ENCODE data around the gene GPBP1L1.
"Not testable (repeated sequence)": the region's sequence is repeated elsewhere in the genome, so short reads cannot be mapped to it uniquely, and the experiment has no call there.

Gene GPBP1L1

GRCh38 chr1:45620588-45621500, 65.5 kb downstream of the GPBP1L1 start:
- Histone ChIP-seq H3K4me1 (ENCODE audit: control insufficient read depth, insufficient read depth, low read length) (peaks cover 2% of the 10 kb centered on the region), H3K27me3 (ENCODE audit: control insufficient read depth, insufficient read depth, low read length) (no peaks in the 10 kb centered on the region), H3K27ac (ENCODE audit: low read depth, low read length) (no peak overlapping the region), H3K9ac (ENCODE audit: low read length) (no peak overlapping the region), H3K4me3 (ENCODE audit: low read length) (no peak overlapping the region), H3K36me3 (ENCODE audit: control insufficient read depth, insufficient read depth, low read length) (peaks cover 32% of the 10 kb centered on the region)

GRCh38 chr1:45619149-45619921, 67.0 kb downstream of the GPBP1L1 start:
- no peak overlapping the region for H3K9ac ChIP-seq (ENCODE audit: low read length)
- no peak overlapping the region for H3K4me3 ChIP-seq (ENCODE audit: low read length)
- no peak overlapping the region for H3K27ac ChIP-seq (ENCODE audit: low read depth, low read length)
- no peaks in the 10 kb centered on the region for H3K27me3 ChIP-seq (ENCODE audit: control insufficient read depth, insufficient read depth, low read length)
- H3K4me1 ChIP-seq (ENCODE audit: control insufficient read depth, insufficient read depth, low read length): peaks cover 2% of the 10 kb centered on the region
- H3K36me3 ChIP-seq (ENCODE audit: control insufficient read depth, insufficient read depth, low read length): peaks cover 28% of the 10 kb centered on the region

GRCh38 chr1:45617618-45618017, 68.7 kb downstream of the GPBP1L1 start:
- H3K4me3 ChIP-seq (ENCODE audit: low read length): no peak overlapping the region
- H3K4me1 ChIP-seq (ENCODE audit: control insufficient read depth, insufficient read depth, low read length): peaks cover 2% of the 10 kb centered on the region
- no peak overlapping the region for H3K27ac ChIP-seq (ENCODE audit: low read depth, low read length)
- no peaks in the 10 kb centered on the region for H3K27me3 ChIP-seq (ENCODE audit: control insufficient read depth, insufficient read depth, low read length)
- peaks cover 23% of the 10 kb centered on the region for H3K36me3 ChIP-seq (ENCODE audit: control insufficient read depth, insufficient read depth, low read length)
- no peak overlapping the region for H3K9ac ChIP-seq (ENCODE audit: low read length)

- H3K9ac ChIP-seq (ENCODE audit: low read length): no peak overlapping the region
- no peak overlapping the region for H3K27ac ChIP-seq (ENCODE audit: low read depth, low read length)
- H3K4me1 ChIP-seq (ENCODE audit: control insufficient read depth, insufficient read depth, low read length): no peaks in the 10 kb centered on the region
- no peak overlapping the region for H3K4me3 ChIP-seq (ENCODE audit: low read length)
- H3K36me3 ChIP-seq (ENCODE audit: control insufficient read depth, insufficient read depth, low read length): peaks cover 19% of the 10 kb centered on the region
- no peaks in the 10 kb centered on the region for H3K27me3 ChIP-seq (ENCODE audit: control insufficient read depth, insufficient read depth, low read length)
Measured at GRCh38 chr1:45615885-45616284, 70.4 kb downstream of the GPBP1L1 start.

- no peak overlapping the region for H3K27ac ChIP-seq (ENCODE audit: low read depth, low read length)
- H3K36me3 ChIP-seq (ENCODE audit: control insufficient read depth, insufficient read depth, low read length): peaks cover 19% of the 10 kb centered on the region
- H3K9ac ChIP-seq (ENCODE audit: low read length): no peak overlapping the region
- H3K27me3 ChIP-seq (ENCODE audit: control insufficient read depth, insufficient read depth, low read length): no peaks in the 10 kb centered on the region
- no peak overlapping the region for H3K4me3 ChIP-seq (ENCODE audit: low read length)
- H3K4me1 ChIP-seq (ENCODE audit: control insufficient read depth, insufficient read depth, low read length): no peaks in the 10 kb centered on the region
Measured at GRCh38 chr1:45612941-45613579, 73.3 kb downstream of the GPBP1L1 start.

GRCh38 chr1:45610589-45611226, 75.6 kb downstream of the GPBP1L1 start:
- Histone ChIP-seq H3K9ac (ENCODE audit: low read length) (no peak overlapping the region), H3K27me3 (ENCODE audit: control insufficient read depth, insufficient read depth, low read length) (no peaks in the 10 kb centered on the region), H3K36me3 (ENCODE audit: control insufficient read depth, insufficient read depth, low read length) (peaks cover 4% of the 10 kb centered on the region), H3K4me3 (ENCODE audit: low read length) (no peak overlapping the region), H3K27ac (ENCODE audit: low read depth, low read length) (no peak overlapping the region), H3K4me1 (ENCODE audit: control insufficient read depth, insufficient read depth, low read length) (peaks cover 2% of the 10 kb centered on the region)

- Histone ChIP-seq H3K27ac (ENCODE audit: low read depth, low read length) (no peak overlapping the region), H3K4me3 (ENCODE audit: low read length) (no peak overlapping the region), H3K9ac (ENCODE audit: low read length) (no peak overlapping the region), H3K4me1 (ENCODE audit: control insufficient read depth, insufficient read depth, low read length) (peaks cover 2% of the 10 kb centered on the region), H3K27me3 (ENCODE audit: control insufficient read depth, insufficient read depth, low read length) (no peaks in the 10 kb centered on the region), H3K36me3 (ENCODE audit: control insufficient read depth, insufficient read depth, low read length) (peaks cover 4% of the 10 kb centered on the region)
Measured at GRCh38 chr1:45608175-45609156, 77.9 kb downstream of the GPBP1L1 start.

GRCh38 chr1:45607404-45608074, 78.8 kb downstream of the GPBP1L1 start:
- Histone ChIP-seq H3K36me3 (ENCODE audit: control insufficient read depth, insufficient read depth, low read length) (peaks cover 4% of the 10 kb centered on the region), H3K27me3 (ENCODE audit: control insufficient read depth, insufficient read depth, low read length) (no peaks in the 10 kb centered on the region), H3K4me1 (ENCODE audit: control insufficient read depth, insufficient read depth, low read length) (peaks cover 2% of the 10 kb centered on the region), H3K4me3 (ENCODE audit: low read length) (no peak overlapping the region), H3K9ac (ENCODE audit: low read length) (no peak overlapping the region), H3K27ac (ENCODE audit: low read depth, low read length) (no peak overlapping the region)

- Histone ChIP-seq H3K4me1 (ENCODE audit: control insufficient read depth, insufficient read depth, low read length) (peaks cover 2% of the 10 kb centered on the region), H3K27ac (ENCODE audit: low read depth, low read length) (no peak overlapping the region), H3K36me3 (ENCODE audit: control insufficient read depth, insufficient read depth, low read length) (peaks cover 1% of the 10 kb centered on the region), H3K27me3 (ENCODE audit: control insufficient read depth, insufficient read depth, low read length) (no peaks in the 10 kb centered on the region), H3K4me3 (ENCODE audit: low read length) (no peak overlapping the region), H3K9ac (ENCODE audit: low read length) (no peak overlapping the region)
Measured at GRCh38 chr1:45604239-45604638, 82.1 kb downstream of the GPBP1L1 start.

- not testable (repeated sequence) for H3K4me1 ChIP-seq (ENCODE audit: control insufficient read depth, insufficient read depth, low read length); H3K27me3 ChIP-seq (ENCODE audit: control insufficient read depth, insufficient read depth, low read length); H3K4me3 ChIP-seq (ENCODE audit: low read length); H3K9ac ChIP-seq (ENCODE audit: low read length); H3K36me3 ChIP-seq (ENCODE audit: control insufficient read depth, insufficient read depth, low read length); H3K27ac ChIP-seq (ENCODE audit: low read depth, low read length)
Measured at GRCh38 chr1:45596765-45597164, 89.6 kb downstream of the GPBP1L1 start.

- Histone ChIP-seq H3K27me3 (ENCODE audit: control insufficient read depth, insufficient read depth, low read length) (no peaks in the 10 kb centered on the region), H3K27ac (ENCODE audit: low read depth, low read length) (no peak overlapping the region), H3K4me3 (ENCODE audit: low read length) (no peak overlapping the region), H3K4me1 (ENCODE audit: control insufficient read depth, insufficient read depth, low read length) (no peaks in the 10 kb centered on the region), H3K36me3 (ENCODE audit: control insufficient read depth, insufficient read depth, low read length) (peaks cover 6% of the 10 kb centered on the region), H3K9ac (ENCODE audit: low read length) (no peak overlapping the region)
Measured at GRCh38 chr1:45594412-45594811, 91.9 kb downstream of the GPBP1L1 start.

All from rectal smooth muscle tissue (tissue), 1 donor.